ENCODE results near the gene DAPK1. TPM values are rescaled to one million over a fixed set of nuclear protein-coding genes. Genes with fewer than 3 reads are reported as not detected.

Gene DAPK1
- polyA plus RNA-seq, 2 of the 4 experiments (the other 2 are of a cell fraction): 55.2 to 67.2 TPM

DNA sequence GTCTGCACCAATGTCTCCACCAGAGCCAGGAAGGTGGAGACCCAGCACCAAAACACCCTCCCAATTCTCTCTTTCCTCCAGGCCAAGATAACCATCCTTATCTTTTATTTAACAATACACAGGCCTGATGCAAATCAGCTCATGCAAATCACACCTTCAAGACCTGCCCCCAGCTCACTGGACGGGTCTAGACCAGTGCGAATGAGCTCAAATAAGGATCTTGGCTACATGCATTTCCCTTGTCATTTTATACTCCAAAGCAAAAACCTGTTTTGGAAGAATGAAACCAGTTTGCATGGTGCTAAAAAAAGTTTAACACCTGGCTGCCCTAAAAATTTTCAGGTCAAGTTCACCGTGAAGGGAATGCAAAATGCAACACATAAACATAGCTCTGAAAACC, 31.9 kb upstream of the DAPK1 start:
- FAIRE-seq (no peak), ATAC-seq (no peak), DNase-seq (ENCODE audit: low read depth in 1 of 2, low spot score in 1 of 2) (no peak)
- Histone ChIP-seq H3K4me2 (no peak overlapping the region), H3K4me3 (no peak overlapping the region), H3K4me1 (peaks cover 9% of the 10 kb centered on the region; the same call in 2 of the 3 replicates), H3K27ac (no peak overlapping the region), H3K9me3 (no peaks in the 10 kb centered on the region)
- ChIA-PET POLR2A (no interaction called here), CTCF (interaction anchor here (0.6 to 1.7 kb wide), 2 partner anchors 28 to 32 kb away, joined by 6 read pairs; partner anchors contain the start of gene DAPK1)
- 74% methylated on average over 3 of the region's 3 CpGs for WGBS (ENCODE audit: missing lambda C conversion rate)
- TF ChIP-seq KDM1A (IDR thresholded peaks at IDR 0.05; ENCODE audit: low read depth) (no peak), EP300 (IDR thresholded peaks at IDR 0.05) (no peak), PHF8 (IDR thresholded peaks at IDR 0.05; ENCODE audit: borderline replicate concordance, low read depth) (no peak), JUN (IDR thresholded peaks at IDR 0.05) (no peak), EHMT2 (IDR thresholded peaks at IDR 0.05; ENCODE audit: low read depth) (no peak), HOXB5 (CRISPR knock-in tag; IDR thresholded peaks at IDR 0.05) (no peak), FOSL2 (IDR thresholded peaks at IDR 0.05) (no peak), FOSL2 (CRISPR knock-in tag; IDR thresholded peaks at IDR 0.05) (no peak), MAFK (IDR thresholded peaks at IDR 0.05; ENCODE audit: partially characterized antibody) (no peak), HEYL (CRISPR knock-in tag; IDR thresholded peaks at IDR 0.05) (no peak), TP53 (CRISPR knock-in tag; IDR thresholded peaks at IDR 0.05) (no peak), ZNF302 (CRISPR knock-in tag; IDR thresholded peaks at IDR 0.05) (no peak), POLR2A (IDR thresholded peaks at IDR 0.05; ENCODE audit: low read length) (no peak), RAD21 (conservative IDR thresholded peaks at IDR 0.05 in 1 of 2, IDR thresholded peaks at IDR 0.05 in 1 of 2) (no peak)
- TF ChIP-seq, protein P1, sequence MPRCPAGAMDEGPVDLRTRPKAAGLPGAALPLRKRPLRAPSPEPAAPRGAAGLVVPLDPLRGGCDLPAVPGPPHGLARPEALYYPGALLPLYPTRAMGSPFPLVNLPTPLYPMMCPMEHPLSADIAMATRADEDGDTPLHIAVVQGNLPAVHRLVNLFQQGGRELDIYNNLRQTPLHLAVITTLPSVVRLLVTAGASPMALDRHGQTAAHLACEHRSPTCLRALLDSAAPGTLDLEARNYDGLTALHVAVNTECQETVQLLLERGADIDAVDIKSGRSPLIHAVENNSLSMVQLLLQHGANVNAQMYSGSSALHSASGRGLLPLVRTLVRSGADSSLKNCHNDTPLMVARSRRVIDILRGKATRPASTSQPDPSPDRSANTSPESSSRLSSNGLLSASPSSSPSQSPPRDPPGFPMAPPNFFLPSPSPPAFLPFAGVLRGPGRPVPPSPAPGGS (IDR thresholded peaks at IDR 0.05): no peak

DNA sequence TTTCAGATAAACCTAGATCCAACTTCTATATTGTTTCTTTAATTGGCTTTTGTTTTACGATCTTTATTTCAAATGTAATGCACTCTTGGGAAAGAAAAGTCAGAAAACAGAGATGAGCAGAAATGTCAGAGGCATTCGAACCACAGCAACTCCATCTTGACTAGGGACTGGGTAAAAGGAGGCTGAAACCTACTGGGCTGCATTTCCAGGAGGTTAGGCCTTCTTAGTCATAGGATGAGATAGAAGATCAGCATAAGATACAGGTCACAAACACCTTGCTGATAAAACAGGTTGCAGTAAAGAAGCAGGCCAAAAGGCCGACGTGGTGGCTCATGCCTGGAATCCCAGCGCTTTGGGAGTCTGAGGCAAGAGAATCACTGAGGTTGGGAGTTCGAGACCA, 30.5 kb upstream of the DAPK1 start:
- Histone ChIP-seq H3K4me2 (no peak overlapping the region), H3K4me1 (peaks cover 9% of the 10 kb centered on the region; the same call in 2 of the 3 replicates), H3K9me3 (no peaks in the 10 kb centered on the region), H3K27ac (no peak overlapping the region), H3K4me3 (no peak overlapping the region)
- ChIA-PET CTCF (no interaction called here), POLR2A (no interaction called here)
- DNase-seq (ENCODE audit: low read depth in 1 of 2, low spot score in 1 of 2) (no peak), FAIRE-seq (no peak), ATAC-seq (no peak)
- 90% methylated on average over 6 of the region's 6 CpGs for WGBS (ENCODE audit: missing lambda C conversion rate)
- TF ChIP-seq, protein P2, sequence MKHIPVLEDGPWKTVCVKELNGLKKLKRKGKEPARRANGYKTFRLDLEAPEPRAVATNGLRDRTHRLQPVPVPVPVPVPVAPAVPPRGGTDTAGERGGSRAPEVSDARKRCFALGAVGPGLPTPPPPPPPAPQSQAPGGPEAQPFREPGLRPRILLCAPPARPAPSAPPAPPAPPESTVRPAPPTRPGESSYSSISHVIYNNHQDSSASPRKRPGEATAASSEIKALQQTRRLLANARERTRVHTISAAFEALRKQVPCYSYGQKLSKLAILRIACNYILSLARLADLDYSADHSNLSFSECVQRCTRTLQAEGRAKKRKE (CRISPR knock-in tag; IDR thresholded peaks at IDR 0.05; ENCODE audit: low read depth): no peak
- TF ChIP-seq CEBPB (IDR thresholded peaks at IDR 0.05) (no peak), CBX2 (IDR thresholded peaks at IDR 0.05; ENCODE audit: borderline replicate concordance, low read depth) (no peak), KDM5A (IDR thresholded peaks at IDR 0.05) (no peak), SMC3 (IDR thresholded peaks at IDR 0.05) (no peak), FOSL2 (IDR thresholded peaks at IDR 0.05) (no peak), FOSL2 (CRISPR knock-in tag; IDR thresholded peaks at IDR 0.05) (no peak), MAFK (IDR thresholded peaks at IDR 0.05; ENCODE audit: partially characterized antibody) (no peak), ZFP36 (IDR thresholded peaks at IDR 0.05; ENCODE audit: borderline replicate concordance, partially characterized antibody) (no peak), HEYL (CRISPR knock-in tag; IDR thresholded peaks at IDR 0.05) (no peak), JUNB (IDR thresholded peaks at IDR 0.05) (no peak), EHMT2 (IDR thresholded peaks at IDR 0.05; ENCODE audit: low read depth) (no peak), BHLHE40 (IDR thresholded peaks at IDR 0.05; ENCODE audit: low read depth, low read length) (no peak), HOXB5 (CRISPR knock-in tag; IDR thresholded peaks at IDR 0.05) (no peak), TFCP2L1 (CRISPR knock-in tag; IDR thresholded peaks at IDR 0.05) (no peak), RARB (CRISPR knock-in tag; IDR thresholded peaks at IDR 0.05) (no peak), ZC3H11A (IDR thresholded peaks at IDR 0.05) (no peak), NR3C1 (IDR thresholded peaks at IDR 0.05) (no peak)
- TF ChIP-seq, protein P3, sequence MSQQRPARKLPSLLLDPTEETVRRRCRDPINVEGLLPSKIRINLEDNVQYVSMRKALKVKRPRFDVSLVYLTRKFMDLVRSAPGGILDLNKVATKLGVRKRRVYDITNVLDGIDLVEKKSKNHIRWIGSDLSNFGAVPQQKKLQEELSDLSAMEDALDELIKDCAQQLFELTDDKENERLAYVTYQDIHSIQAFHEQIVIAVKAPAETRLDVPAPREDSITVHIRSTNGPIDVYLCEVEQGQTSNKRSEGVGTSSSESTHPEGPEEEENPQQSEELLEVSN (IDR thresholded peaks at IDR 0.05; ENCODE audit: borderline replicate concordance, low read depth): no peak
- TF ChIP-seq, protein P4, sequence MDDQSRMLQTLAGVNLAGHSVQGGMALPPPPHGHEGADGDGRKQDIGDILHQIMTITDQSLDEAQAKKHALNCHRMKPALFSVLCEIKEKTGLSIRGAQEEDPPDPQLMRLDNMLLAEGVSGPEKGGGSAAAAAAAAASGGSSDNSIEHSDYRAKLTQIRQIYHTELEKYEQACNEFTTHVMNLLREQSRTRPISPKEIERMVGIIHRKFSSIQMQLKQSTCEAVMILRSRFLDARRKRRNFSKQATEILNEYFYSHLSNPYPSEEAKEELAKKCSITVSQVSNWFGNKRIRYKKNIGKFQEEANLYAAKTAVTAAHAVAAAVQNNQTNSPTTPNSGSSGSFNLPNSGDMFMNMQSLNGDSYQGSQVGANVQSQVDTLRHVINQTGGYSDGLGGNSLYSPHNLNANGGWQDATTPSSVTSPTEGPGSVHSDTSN (IDR thresholded peaks at IDR 0.05): no peak
- TF ChIP-seq, protein P5, sequence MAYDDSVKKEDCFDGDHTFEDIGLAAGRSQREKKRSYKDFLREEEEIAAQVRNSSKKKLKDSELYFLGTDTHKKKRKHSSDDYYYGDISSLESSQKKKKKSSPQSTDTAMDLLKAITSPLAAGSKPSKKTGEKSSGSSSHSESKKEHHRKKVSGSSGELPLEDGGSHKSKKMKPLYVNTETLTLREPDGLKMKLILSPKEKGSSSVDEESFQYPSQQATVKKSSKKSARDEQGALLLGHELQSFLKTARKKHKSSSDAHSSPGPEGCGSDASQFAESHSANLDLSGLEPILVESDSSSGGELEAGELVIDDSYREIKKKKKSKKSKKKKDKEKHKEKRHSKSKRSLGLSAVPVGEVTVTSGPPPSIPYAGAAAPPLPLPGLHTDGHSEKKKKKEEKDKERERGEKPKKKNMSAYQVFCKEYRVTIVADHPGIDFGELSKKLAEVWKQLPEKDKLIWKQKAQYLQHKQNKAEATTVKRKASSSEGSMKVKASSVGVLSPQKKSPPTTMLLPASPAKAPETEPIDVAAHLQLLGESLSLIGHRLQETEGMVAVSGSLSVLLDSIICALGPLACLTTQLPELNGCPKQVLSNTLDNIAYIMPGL (CRISPR knock-in tag; IDR thresholded peaks at IDR 0.05; ENCODE audit: borderline replicate concordance): no peak

Measured in A549 (cell line).